DOHH2 (cell line): ENCODE results near the gene C1orf50.

ENCODE experiments used
- EZH2phosphoT487 ChIP-seq: fragments of 200-600 bp; sonication (generic); IDR thresholded peaks from 2 replicates; pipeline ENCODE4 v1.6.1; 2017; ENCODE audit warnings: borderline replicate concordance, mild to moderate bottlenecking, antibody characterized with exemption, low read length, moderate library complexity, mixed read lengths
- TF ChIP-seq, protein P1 (sequence below): fragments of 200-600 bp; sonication (generic); IDR thresholded peaks from one replicate; pipeline ENCODE4 v1.5.1; 2014; ENCODE audit warnings: antibody characterized with exemption, mild to moderate bottlenecking, low read depth, low read length; ENCODE audit not compliant: poor library complexity, severe bottlenecking

DNA sequence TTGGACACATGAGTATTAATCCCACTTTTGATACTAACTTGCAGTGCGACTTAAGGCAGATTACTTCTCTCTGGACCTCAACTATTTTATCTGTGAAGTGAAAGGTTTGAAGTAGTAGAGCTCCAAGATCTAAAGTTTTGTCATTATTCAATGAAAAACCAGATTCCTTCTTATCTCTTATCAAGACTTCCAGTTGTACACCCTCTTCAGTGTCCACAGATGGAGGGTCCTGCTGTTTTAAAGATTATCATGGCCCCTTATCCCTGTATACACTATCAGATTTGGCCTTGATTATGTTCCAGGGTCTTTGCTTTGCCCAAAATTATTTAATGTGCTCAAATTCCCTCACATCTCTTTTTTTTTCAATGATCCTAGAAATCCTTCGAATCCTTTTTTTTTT, 1.1 kb downstream of the C1orf50 start:
- TF ChIP-seq, protein P1, sequence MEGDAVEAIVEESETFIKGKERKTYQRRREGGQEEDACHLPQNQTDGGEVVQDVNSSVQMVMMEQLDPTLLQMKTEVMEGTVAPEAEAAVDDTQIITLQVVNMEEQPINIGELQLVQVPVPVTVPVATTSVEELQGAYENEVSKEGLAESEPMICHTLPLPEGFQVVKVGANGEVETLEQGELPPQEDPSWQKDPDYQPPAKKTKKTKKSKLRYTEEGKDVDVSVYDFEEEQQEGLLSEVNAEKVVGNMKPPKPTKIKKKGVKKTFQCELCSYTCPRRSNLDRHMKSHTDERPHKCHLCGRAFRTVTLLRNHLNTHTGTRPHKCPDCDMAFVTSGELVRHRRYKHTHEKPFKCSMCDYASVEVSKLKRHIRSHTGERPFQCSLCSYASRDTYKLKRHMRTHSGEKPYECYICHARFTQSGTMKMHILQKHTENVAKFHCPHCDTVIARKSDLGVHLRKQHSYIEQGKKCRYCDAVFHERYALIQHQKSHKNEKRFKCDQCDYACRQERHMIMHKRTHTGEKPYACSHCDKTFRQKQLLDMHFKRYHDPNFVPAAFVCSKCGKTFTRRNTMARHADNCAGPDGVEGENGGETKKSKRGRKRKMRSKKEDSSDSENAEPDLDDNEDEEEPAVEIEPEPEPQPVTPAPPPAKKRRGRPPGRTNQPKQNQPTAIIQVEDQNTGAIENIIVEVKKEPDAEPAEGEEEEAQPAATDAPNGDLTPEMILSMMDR = no peak
- no peak for TF ChIP-seq EZH2phosphoT487
